Stimulated activated CD4-positive, alpha-beta T cell treated with anti-CD3 and anti-CD28 coated beads, Interleukin-15, amount 100 ng/mL, for 48 hours (primary cell): ENCODE measurements around the gene PRCC.

ENCODE experiments used
- DNase-seq, 2 donors: peaks; one replicate each; pipeline ENCODE4 v3.0.0-alpha.2; 2020; ENCODE audit warnings: low read depth in 2 of 2

Gene PRCC

GRCh38 chr1:156813750-156814570 is 46.6 kb downstream of the PRCC start:
- DNase-seq, result peak; percentile 47 to 69

- no peak for DNase-seq
Measured at GRCh38 chr1:156814571-156815260, 47.4 kb downstream of the PRCC start.

GRCh38 chr1:156815307-156815826 is 48.0 kb downstream of the PRCC start:
- DNase-seq, result no peak

GRCh38 chr1:156815961-156816422 is 48.7 kb downstream of the PRCC start:
- no peak for DNase-seq

- DNase-seq, result peak; percentile 93
Measured at GRCh38 chr1:156816561-156817328, 49.4 kb downstream of the PRCC start, which contains the start of gene SH2D2A. TSS of gene SH2D2A (minus strand) at chr1:156816848. CDS start at chr1:156816708, 140 bp downstream.

GRCh38 chr1:156821801-156822200 is 54.5 kb downstream of the PRCC start:
- DNase-seq, result peak in 1 of 2 donors; percentile 59

GRCh38 chr1:156822680-156823079 is 55.3 kb downstream of the PRCC start:
- no peak for DNase-seq

GRCh38 chr1:156823210-156823790 is 56.0 kb downstream of the PRCC start:
- DNase-seq, result no peak

- no peak for DNase-seq
Measured at GRCh38 chr1:156826630-156827029, 59.3 kb downstream of the PRCC start.

- DNase-seq, result no peak
Measured at GRCh38 chr1:156828400-156829124, 61.2 kb downstream of the PRCC start.

GRCh38 chr1:156832434-156832833 is 65.1 kb downstream of the PRCC start:
- DNase-seq, result no peak

- DNase-seq, result no peak
Measured at GRCh38 chr1:156833603-156834002, 66.3 kb downstream of the PRCC start.

- no peak for DNase-seq
Measured at GRCh38 chr1:156834322-156834721, 67.0 kb downstream of the PRCC start.

- peak in 1 of 2 donors; percentile 45 for DNase-seq
Measured at GRCh38 chr1:156836041-156836654, 68.8 kb downstream of the PRCC start.

- no peak for DNase-seq
Measured at GRCh38 chr1:156836892-156837291, 69.6 kb downstream of the PRCC start.

GRCh38 chr1:156838972-156839371 is 71.6 kb downstream of the PRCC start:
- no peak for DNase-seq

- no peak for DNase-seq
Measured at GRCh38 chr1:156839426-156840109, 72.2 kb downstream of the PRCC start.

GRCh38 chr1:156840186-156840897 is 73.0 kb downstream of the PRCC start:
- no peak for DNase-seq

GRCh38 chr1:156840898-156841279 is 73.6 kb downstream of the PRCC start:
- no peak for DNase-seq
